Keratinocyte (primary cell): Measurements from ENCODE around the gene SPATC1L. TPM values are rescaled to one million over a fixed set of nuclear protein-coding genes. Genes with fewer than 3 reads are reported as not detected.

Experiments used
- DNase-seq: peaks from one replicate; pipeline ENCODE4 v3.0.0-alpha.2; 2011; ENCODE audit warnings: low read depth, missing footprints, low spot score
- FAIRE-seq: peaks from 2 replicates; lab custom pipeline; 2011; peaks lifted over from hg19 to GRCh38; lab: Jason Lieb, UNC
- H2AFZ ChIP-seq: 2 replicates; pipeline ENCODE4 v1.6.0; 2012; ENCODE audit warnings: low read length, control low read depth, inconsistent platforms; ENCODE audit not compliant: control insufficient read depth
- H3K27ac ChIP-seq: 2 replicates; pipeline ENCODE4 v1.5.1; 2011; ENCODE audit warnings: low read length; ENCODE audit not compliant: control insufficient read depth, insufficient read depth
- H3K27me3 ChIP-seq: 3 replicates; pipeline ENCODE4 v1.6.0; 2011; ENCODE audit warnings: low read length; ENCODE audit not compliant: control insufficient read depth, insufficient read depth; ENCODE audit errors: extremely low read depth
- H3K36me3 ChIP-seq, 2 experiments: 2 replicates in 1 of 2; 3 replicates in 1 of 2; pipeline ENCODE4 v1.5.1; 2011; ENCODE audit warnings: low read length in 2 of 2, mild to moderate bottlenecking in 1 of 2; ENCODE audit not compliant: control insufficient read depth in 2 of 2, insufficient read depth in 2 of 2; ENCODE audit errors: extremely low read depth in 1 of 2
- H3K4me1 ChIP-seq: 3 replicates; pipeline ENCODE4 v1.5.1; 2011; ENCODE audit warnings: low read length; ENCODE audit not compliant: control insufficient read depth, insufficient read depth; ENCODE audit errors: extremely low read depth
- H3K4me2 ChIP-seq: 3 replicates; pipeline ENCODE4 v1.6.0; 2011; ENCODE audit warnings: low read depth, low read length; ENCODE audit not compliant: control insufficient read depth, insufficient read depth; ENCODE audit errors: extremely low read depth
- H3K4me3 ChIP-seq, 3 experiments: fragments of 200-600 bp in 1 of 3; sonication (generic) in 1 of 3; 2 replicates in 2 of 3; 3 replicates in 1 of 3; pipeline ENCODE4 v1.5.1; 2011 to 2016; ENCODE audit warnings: low read length in 3 of 3, mild to moderate bottlenecking in 3 of 3, control low read depth in 2 of 3, inconsistent platforms in 1 of 3, low read depth in 1 of 3, mixed read lengths in 1 of 3, mixed run types in 1 of 3, moderate library complexity in 1 of 3; ENCODE audit not compliant: control insufficient read depth in 2 of 3, insufficient read depth in 2 of 3; ENCODE audit errors: extremely low read depth in 1 of 3
- H3K79me2 ChIP-seq: 2 replicates; pipeline ENCODE4 v1.6.0; 2012; ENCODE audit warnings: low read length; ENCODE audit not compliant: control insufficient read depth, insufficient read depth
- H3K9ac ChIP-seq: 3 replicates; pipeline ENCODE4 v1.6.0; 2011; ENCODE audit warnings: low read length; ENCODE audit not compliant: control insufficient read depth, insufficient read depth; ENCODE audit errors: extremely low read depth
- H3K9me1 ChIP-seq: 3 replicates; pipeline ENCODE4 v1.6.0; 2011; ENCODE audit warnings: low read length; ENCODE audit not compliant: control insufficient read depth, insufficient read depth; ENCODE audit errors: extremely low read depth
- H3K9me3 ChIP-seq: 2 replicates; pipeline ENCODE4 v1.5.1; 2012; ENCODE audit warnings: low read depth, low read length; ENCODE audit not compliant: control insufficient read depth
- H4K20me1 ChIP-seq: 3 replicates; pipeline ENCODE4 v1.6.0; 2011; ENCODE audit warnings: low read length; ENCODE audit not compliant: control insufficient read depth, insufficient read depth; ENCODE audit errors: extremely low read depth
- EZH2 ChIP-seq: IDR thresholded peaks from one replicate; pipeline ENCODE4 v1.6.1; 2012; ENCODE audit warnings: inconsistent platforms, mild to moderate bottlenecking, low read length, moderate library complexity
- dilution Hi-C: fragments of 300-500 bp; cut with MboI; formaldehyde crosslinking; loops from one replicate; pipeline ENCODE4 v1.7.0; 2020; ENCODE audit warnings: low sequenced_read_pairs; ENCODE audit not compliant: extremely low pct_ligation_motif_present
- polyA plus RNA-seq, 5 experiments: library from polyadenylated mRNA; depleted of rRNA in 3 of 5; stranded (reverse) in 3 of 5; stranded (forward) in 1 of 5; unstranded in 1 of 5; fragments of >200 nt; gene quantifications; 1 replicate in 1 of 5; 2 replicates in 3 of 5; 3 replicates in 1 of 5; pipeline versions ENCODE4 v1.2.1 to v1.2.3, GENCODE V29; 2011 to 2012; ENCODE audit warnings: missing spikeins in 2 of 5, low read depth in 1 of 5, low replicate concordance in 1 of 5
- TF ChIP-seq, protein P1 (sequence below), 3 experiments: IDR thresholded peaks in 1 of 3; conservative IDR thresholded peaks in 1 of 3; optimal IDR thresholded peaks in 1 of 3; 2 replicates in 2 of 3; 3 replicates in 1 of 3; pipeline versions ENCODE3 to v1.5.1; 2011; ENCODE audit warnings: low read length in 3 of 3, mild to moderate bottlenecking in 3 of 3, moderate library complexity in 2 of 3, control low read depth in 1 of 3, inconsistent platforms in 1 of 3; ENCODE audit not compliant: insufficient read depth in 2 of 3; ENCODE audit errors: extremely low read depth in 1 of 3

Gene SPATC1L
- polyA plus RNA-seq, 1 donor (not counting 4 experiments of a cell fraction or from before 2014, with no cell fraction given), result 1.3 TPM

- H3K4me1 ChIP-seq, result no peaks in the 10 kb centered on the region
- no peak for TF ChIP-seq EZH2
- no peaks in the 10 kb centered on the region for H4K20me1 ChIP-seq
- no peaks in the 10 kb centered on the region for H3K9me1 ChIP-seq
- H3K4me2 ChIP-seq, result no peak overlapping the region
- no peaks in the 10 kb centered on the region for H3K79me2 ChIP-seq
- dilution Hi-C loops, result no loop called here
- FAIRE-seq (no peak), DNase-seq (no peak)
- H3K9me3 ChIP-seq, result no peaks in the 10 kb centered on the region
- H3K27ac ChIP-seq, result no peak overlapping the region
- H3K36me3 ChIP-seq, result no peaks in the 10 kb centered on the region
- H3K27me3 ChIP-seq, result no peaks in the 10 kb centered on the region
- no peak overlapping the region for H3K4me3 ChIP-seq
- H3K9ac ChIP-seq, result no peak overlapping the region
- no peak overlapping the region for H2AFZ ChIP-seq
These were observed 62.7 kb downstream of the SPATC1L start for GRCh38 chr21:46121286-46122221.

GRCh38 chr21:46120301-46121285, 63.7 kb downstream of the SPATC1L start:
- H3K79me2 ChIP-seq, result no peaks in the 10 kb centered on the region
- no peak for FAIRE-seq
- no peaks in the 10 kb centered on the region for H3K36me3 ChIP-seq

More at GRCh38 chr21:46120301-46121285, 63.7 kb downstream of the SPATC1L start:
- Histone ChIP-seq H3K27ac (no peak overlapping the region), H3K27me3 (no peaks in the 10 kb centered on the region), H4K20me1 (no peaks in the 10 kb centered on the region), H3K4me3 (no peak overlapping the region), H3K9me1 (no peaks in the 10 kb centered on the region), H3K9ac (no peak overlapping the region), H3K9me3 (no peaks in the 10 kb centered on the region), H3K4me2 (no peak overlapping the region), H3K4me1 (no peaks in the 10 kb centered on the region), H2AFZ (no peak overlapping the region)
- no peak for DNase-seq
- TF ChIP-seq, protein P1, sequence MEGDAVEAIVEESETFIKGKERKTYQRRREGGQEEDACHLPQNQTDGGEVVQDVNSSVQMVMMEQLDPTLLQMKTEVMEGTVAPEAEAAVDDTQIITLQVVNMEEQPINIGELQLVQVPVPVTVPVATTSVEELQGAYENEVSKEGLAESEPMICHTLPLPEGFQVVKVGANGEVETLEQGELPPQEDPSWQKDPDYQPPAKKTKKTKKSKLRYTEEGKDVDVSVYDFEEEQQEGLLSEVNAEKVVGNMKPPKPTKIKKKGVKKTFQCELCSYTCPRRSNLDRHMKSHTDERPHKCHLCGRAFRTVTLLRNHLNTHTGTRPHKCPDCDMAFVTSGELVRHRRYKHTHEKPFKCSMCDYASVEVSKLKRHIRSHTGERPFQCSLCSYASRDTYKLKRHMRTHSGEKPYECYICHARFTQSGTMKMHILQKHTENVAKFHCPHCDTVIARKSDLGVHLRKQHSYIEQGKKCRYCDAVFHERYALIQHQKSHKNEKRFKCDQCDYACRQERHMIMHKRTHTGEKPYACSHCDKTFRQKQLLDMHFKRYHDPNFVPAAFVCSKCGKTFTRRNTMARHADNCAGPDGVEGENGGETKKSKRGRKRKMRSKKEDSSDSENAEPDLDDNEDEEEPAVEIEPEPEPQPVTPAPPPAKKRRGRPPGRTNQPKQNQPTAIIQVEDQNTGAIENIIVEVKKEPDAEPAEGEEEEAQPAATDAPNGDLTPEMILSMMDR (optimal IDR thresholded peaks at IDR 0.05 in 1 of 3, IDR thresholded peaks at IDR 0.05 in 1 of 3, conservative IDR thresholded peaks at IDR 0.05 in 1 of 3; ENCODE audit: extremely low read depth in 1 of 3, insufficient read depth in 2 of 3, low read length in 3 of 3), result no peak
- TF ChIP-seq EZH2, result no peak
- dilution Hi-C loops, result no loop called here
